OCI-LY7 (cell line): ENCODE results near the gene MYH8.

Experiments
- EZH2phosphoT487 ChIP-seq: fragments of 200-600 bp; sonication (generic); IDR thresholded peaks from 2 replicates; pipeline ENCODE4 v1.6.1; 2018; ENCODE audit warnings: low read depth, borderline replicate concordance, mild to moderate bottlenecking, mixed run types, antibody characterized with exemption, low read length, moderate library complexity, mixed read lengths
- TF ChIP-seq, protein P1 (sequence below): fragments of 200-600 bp; sonication (generic); conservative IDR thresholded peaks from 2 replicates; pipeline ENCODE4 v1.5.1; 2014; ENCODE audit warnings: mild to moderate bottlenecking, antibody characterized with exemption, low read length, moderate library complexity, mixed read lengths

DNA sequence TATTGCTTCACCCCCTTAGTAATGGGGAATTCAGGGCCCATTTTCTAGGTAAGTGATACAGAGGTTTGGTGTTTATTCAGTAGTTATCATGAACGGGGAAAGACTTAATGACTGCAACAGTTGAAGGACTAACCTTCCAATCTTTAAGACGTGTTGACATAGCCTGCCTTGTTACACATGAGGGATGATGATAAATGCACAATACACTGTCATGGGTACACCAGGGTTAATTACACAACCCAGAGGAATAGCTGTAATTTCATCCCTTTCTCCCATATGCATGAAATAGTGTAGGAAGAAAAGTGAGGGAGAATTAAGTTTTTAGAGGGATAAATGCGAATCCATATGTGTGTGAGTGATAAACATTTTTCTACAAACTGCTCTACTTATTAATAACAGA, 37.0 kb upstream of the MYH8 start:
- TF ChIP-seq, protein P1, sequence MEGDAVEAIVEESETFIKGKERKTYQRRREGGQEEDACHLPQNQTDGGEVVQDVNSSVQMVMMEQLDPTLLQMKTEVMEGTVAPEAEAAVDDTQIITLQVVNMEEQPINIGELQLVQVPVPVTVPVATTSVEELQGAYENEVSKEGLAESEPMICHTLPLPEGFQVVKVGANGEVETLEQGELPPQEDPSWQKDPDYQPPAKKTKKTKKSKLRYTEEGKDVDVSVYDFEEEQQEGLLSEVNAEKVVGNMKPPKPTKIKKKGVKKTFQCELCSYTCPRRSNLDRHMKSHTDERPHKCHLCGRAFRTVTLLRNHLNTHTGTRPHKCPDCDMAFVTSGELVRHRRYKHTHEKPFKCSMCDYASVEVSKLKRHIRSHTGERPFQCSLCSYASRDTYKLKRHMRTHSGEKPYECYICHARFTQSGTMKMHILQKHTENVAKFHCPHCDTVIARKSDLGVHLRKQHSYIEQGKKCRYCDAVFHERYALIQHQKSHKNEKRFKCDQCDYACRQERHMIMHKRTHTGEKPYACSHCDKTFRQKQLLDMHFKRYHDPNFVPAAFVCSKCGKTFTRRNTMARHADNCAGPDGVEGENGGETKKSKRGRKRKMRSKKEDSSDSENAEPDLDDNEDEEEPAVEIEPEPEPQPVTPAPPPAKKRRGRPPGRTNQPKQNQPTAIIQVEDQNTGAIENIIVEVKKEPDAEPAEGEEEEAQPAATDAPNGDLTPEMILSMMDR, result no peak
- no peak for TF ChIP-seq EZH2phosphoT487
